ENCODE measurements around the gene MAGI2. TPM values are rescaled to one million over a fixed set of nuclear protein-coding genes. Genes with fewer than 3 reads are reported as not detected.

MAGI2 gene
- total RNA-seq, 1 experiment from 2014 or later = 0.25 TPM

DNA sequence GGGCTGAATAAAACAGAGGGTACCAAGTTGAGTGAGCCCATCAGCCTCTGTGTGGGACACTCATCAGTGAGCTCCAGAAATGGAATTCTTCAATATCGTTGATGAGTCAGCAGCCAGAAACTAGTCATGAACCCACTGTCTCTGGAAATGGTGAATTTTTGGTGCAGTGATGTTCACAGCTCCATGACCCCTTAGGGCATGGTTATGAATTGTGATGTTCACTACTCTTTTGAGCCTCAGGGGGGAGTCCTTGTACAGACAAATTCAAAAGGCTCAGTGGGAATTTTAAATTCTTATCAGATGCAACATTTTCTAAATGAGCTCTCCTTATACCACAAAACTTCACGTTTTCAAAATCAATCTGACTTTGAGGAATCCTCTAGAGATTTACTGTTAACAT is 1319.2 kb downstream of the MAGI2 start:
- Histone ChIP-seq H3K36me3 (ENCODE audit: control insufficient read depth, insufficient read depth, low read length) (no peaks in the 10 kb centered on the region), H3K4me1 (no peaks in the 10 kb centered on the region), H3K9me3 (no peaks in the 10 kb centered on the region), H3K4me3 (ENCODE audit: low read depth, low read length) (no peak overlapping the region), H3K27me3 (replicated peaks; ENCODE audit: control insufficient read depth, insufficient read depth, low read length) (no peaks in the 10 kb centered on the region)
- Mint-ChIP-seq H3K4me3 (ENCODE audit: unreplicated experiment) (no peak overlapping the region), H3K4me1 (ENCODE audit: low read depth, unreplicated experiment) (no peaks in the 10 kb centered on the region), H3K9me3 (ENCODE audit: unreplicated experiment) (no peaks in the 10 kb centered on the region), H3K36me3 (ENCODE audit: insufficient read depth, unreplicated experiment) (no peaks in the 10 kb centered on the region), H3K27me3 (ENCODE audit: insufficient read depth, unreplicated experiment) (peaks cover 5% of the 10 kb centered on the region), H3K27ac (ENCODE audit: unreplicated experiment) (no peak overlapping the region)
- ChIA-PET POLR2A (no interaction called here), CTCF (interaction anchor here (0.5 to 1.3 kb wide), 6 partner anchors 12 to 130 kb away, joined by 3 to 8 read pairs (median 4); no protein-coding TSS in a partner anchor)
- TF ChIP-seq, protein P1, sequence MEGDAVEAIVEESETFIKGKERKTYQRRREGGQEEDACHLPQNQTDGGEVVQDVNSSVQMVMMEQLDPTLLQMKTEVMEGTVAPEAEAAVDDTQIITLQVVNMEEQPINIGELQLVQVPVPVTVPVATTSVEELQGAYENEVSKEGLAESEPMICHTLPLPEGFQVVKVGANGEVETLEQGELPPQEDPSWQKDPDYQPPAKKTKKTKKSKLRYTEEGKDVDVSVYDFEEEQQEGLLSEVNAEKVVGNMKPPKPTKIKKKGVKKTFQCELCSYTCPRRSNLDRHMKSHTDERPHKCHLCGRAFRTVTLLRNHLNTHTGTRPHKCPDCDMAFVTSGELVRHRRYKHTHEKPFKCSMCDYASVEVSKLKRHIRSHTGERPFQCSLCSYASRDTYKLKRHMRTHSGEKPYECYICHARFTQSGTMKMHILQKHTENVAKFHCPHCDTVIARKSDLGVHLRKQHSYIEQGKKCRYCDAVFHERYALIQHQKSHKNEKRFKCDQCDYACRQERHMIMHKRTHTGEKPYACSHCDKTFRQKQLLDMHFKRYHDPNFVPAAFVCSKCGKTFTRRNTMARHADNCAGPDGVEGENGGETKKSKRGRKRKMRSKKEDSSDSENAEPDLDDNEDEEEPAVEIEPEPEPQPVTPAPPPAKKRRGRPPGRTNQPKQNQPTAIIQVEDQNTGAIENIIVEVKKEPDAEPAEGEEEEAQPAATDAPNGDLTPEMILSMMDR (IDR thresholded peaks at IDR 0.05; ENCODE audit: insufficient read depth in 1 of 2, low read depth in 1 of 2, low read length in 1 of 2, severe bottlenecking in 1 of 2, unreplicated experiment in 1 of 2) = peak; percentile 41 to 63
- intact Hi-C loops (cut with micrococcal nuclease; ENCODE audit: unreplicated experiment) = loop anchor here (1.0 to 2.0 kb wide), 3 partner anchors 93 to 300 kb away; no protein-coding TSS in a partner anchor
- no TSS peak for BruUV-seq (replicated peaks)
- peak in 1 of 2 experiments; percentile 37 for DNase-seq

DNA sequence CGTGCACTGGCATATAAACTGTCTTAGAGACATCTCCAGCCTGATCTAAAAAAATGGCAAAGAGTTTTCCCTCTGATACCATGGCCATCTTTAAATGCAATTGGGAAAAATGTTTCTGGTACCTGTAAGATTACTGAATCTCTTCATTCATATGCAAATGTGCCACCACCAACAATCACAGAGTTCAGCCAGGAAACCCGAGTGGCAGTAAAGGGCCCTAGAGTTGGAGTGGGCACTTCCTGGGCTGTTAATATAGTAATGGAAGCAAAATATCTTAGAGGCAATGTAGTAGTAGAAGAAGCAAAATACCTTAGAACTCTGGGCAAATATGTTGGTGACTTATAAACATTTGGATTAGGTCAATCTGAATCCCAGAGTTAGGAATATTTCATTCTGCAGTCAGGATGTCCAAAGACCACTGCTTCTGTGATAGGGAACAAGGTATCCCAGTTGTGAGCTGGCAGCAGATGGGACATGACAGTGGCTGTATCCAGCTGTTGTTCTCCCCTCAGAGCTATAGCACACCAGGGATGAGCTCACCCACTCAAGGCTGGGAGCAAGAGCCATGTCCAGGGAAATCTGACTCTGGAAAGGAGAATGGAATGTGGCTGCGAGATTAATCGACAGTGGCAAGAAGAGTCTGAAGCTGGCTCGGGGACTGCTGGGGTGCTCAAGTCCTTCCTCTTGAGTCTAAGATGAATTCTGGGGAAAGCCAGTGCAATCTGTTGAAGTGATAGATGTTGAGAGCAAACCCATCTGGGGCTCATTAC is 1322.8 kb downstream of the MAGI2 start:
- H3K4me3 ChIP-seq (ENCODE audit: low read depth, low read length) = no peak overlapping the region
- H3K27ac Mint-ChIP-seq (ENCODE audit: unreplicated experiment) = no peak overlapping the region
- H3K9me3 ChIP-seq = no peaks in the 10 kb centered on the region
- H3K36me3 ChIP-seq (ENCODE audit: control insufficient read depth, insufficient read depth, low read length) = no peaks in the 10 kb centered on the region
- DNase-seq = no peak
- intact Hi-C loops (cut with micrococcal nuclease; ENCODE audit: unreplicated experiment) = no loop called here
- H3K27me3 ChIP-seq (replicated peaks; ENCODE audit: control insufficient read depth, insufficient read depth, low read length) = no peaks in the 10 kb centered on the region
- no peaks in the 10 kb centered on the region for H3K9me3 Mint-ChIP-seq (ENCODE audit: unreplicated experiment)
- POLR2A ChIA-PET = no interaction called here
- H3K27me3 Mint-ChIP-seq (ENCODE audit: insufficient read depth, unreplicated experiment) = peaks cover 2% of the 10 kb centered on the region
- H3K4me1 ChIP-seq = peaks cover 3% of the 10 kb centered on the region; the same call in 1 of the 2 replicates
- no peaks in the 10 kb centered on the region for H3K36me3 Mint-ChIP-seq (ENCODE audit: insufficient read depth, unreplicated experiment)
- no TSS peak for BruUV-seq (replicated peaks)
- CTCF ChIA-PET = interaction anchor here (0.6 kb wide), 1 partner anchor 31 kb away, joined by 3 read pairs; no protein-coding TSS in a partner anchor
- H3K4me1 Mint-ChIP-seq (ENCODE audit: low read depth, unreplicated experiment) = peaks cover 9% of the 10 kb centered on the region
- TF ChIP-seq, protein P1 (IDR thresholded peaks at IDR 0.05; ENCODE audit: insufficient read depth in 1 of 2, low read depth in 1 of 2, low read length in 1 of 2, severe bottlenecking in 1 of 2, unreplicated experiment in 1 of 2) = no peak
- H3K4me3 Mint-ChIP-seq (ENCODE audit: unreplicated experiment) = no peak overlapping the region

DNA sequence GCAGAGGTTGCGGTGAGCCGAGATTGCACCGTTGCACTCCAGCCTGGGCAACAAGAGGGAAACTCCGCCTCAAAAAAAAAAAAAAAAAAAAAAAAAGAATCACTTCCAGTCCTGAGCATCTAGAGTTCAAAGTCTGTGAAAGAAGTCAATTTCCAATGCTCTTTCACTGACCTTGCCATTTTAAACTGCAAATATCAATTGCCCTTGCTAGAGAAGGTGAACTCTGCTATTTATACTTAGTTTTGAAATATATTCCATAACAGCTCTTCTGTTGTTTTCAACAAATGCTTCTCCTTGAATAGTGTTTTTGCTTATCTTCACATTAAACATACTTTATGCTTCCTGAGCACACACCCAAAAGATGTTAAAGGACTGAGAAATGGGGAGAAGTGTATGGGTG is 1323.6 kb downstream of the MAGI2 start:
- H3K4me3 Mint-ChIP-seq (ENCODE audit: unreplicated experiment) = no peak overlapping the region
- POLR2A ChIA-PET = no interaction called here
- no TSS peak for BruUV-seq (replicated peaks)
- Histone ChIP-seq H3K9me3 (no peaks in the 10 kb centered on the region), H3K4me3 (ENCODE audit: low read depth, low read length) (no peak overlapping the region), H3K27me3 (replicated peaks; ENCODE audit: control insufficient read depth, insufficient read depth, low read length) (no peaks in the 10 kb centered on the region), H3K4me1 (peaks cover 8% of the 10 kb centered on the region; the same call in 1 of the 2 replicates), H3K36me3 (ENCODE audit: control insufficient read depth, insufficient read depth, low read length) (no peaks in the 10 kb centered on the region)
- intact Hi-C loops (cut with micrococcal nuclease; ENCODE audit: unreplicated experiment) = no loop called here
- H3K4me1 Mint-ChIP-seq (ENCODE audit: low read depth, unreplicated experiment) = peaks cover 16% of the 10 kb centered on the region
- no peaks in the 10 kb centered on the region for H3K36me3 Mint-ChIP-seq (ENCODE audit: insufficient read depth, unreplicated experiment)
- H3K27ac Mint-ChIP-seq (ENCODE audit: unreplicated experiment) = no peak overlapping the region
- H3K27me3 Mint-ChIP-seq (ENCODE audit: insufficient read depth, unreplicated experiment) = no peaks in the 10 kb centered on the region
- no peak for DNase-seq
- CTCF ChIA-PET = no interaction called here
- TF ChIP-seq, protein P1 (IDR thresholded peaks at IDR 0.05; ENCODE audit: insufficient read depth in 1 of 2, low read depth in 1 of 2, low read length in 1 of 2, severe bottlenecking in 1 of 2, unreplicated experiment in 1 of 2) = no peak
- no peaks in the 10 kb centered on the region for H3K9me3 Mint-ChIP-seq (ENCODE audit: unreplicated experiment)
